ENCODE data around the gene YTHDF1.
"Not testable (repeated sequence)": the region's sequence is repeated elsewhere in the genome, so short reads cannot be mapped to it uniquely, and the experiment has no call there.

The YTHDF1 gene

GRCh38 chr20:63223826-63224207 is 7.9 kb upstream of the YTHDF1 start:
- no peak for DNase-seq (ENCODE audit: low read depth in 2 of 2)
- H3K4me3 ChIP-seq (replicated peaks in 1 of 2; ENCODE audit: low read depth in 2 of 2, low read length in 2 of 2) = no peak overlapping the region
- TF ChIP-seq CTCF (IDR thresholded peaks at IDR 0.05; ENCODE audit: low read depth, low read length) = no peak

- peak; percentile 74 for TF ChIP-seq CTCF (IDR thresholded peaks at IDR 0.05; ENCODE audit: low read depth, low read length)
- H3K4me3 ChIP-seq (replicated peaks in 1 of 2; ENCODE audit: low read depth in 2 of 2, low read length in 2 of 2) = no peak overlapping the region
- peak; percentile 45 to 48 for DNase-seq (ENCODE audit: low read depth in 2 of 2)
Observed at GRCh38 chr20:63223121-63223825, 7.3 kb upstream of the YTHDF1 start.

GRCh38 chr20:63222541-63222940 is 6.6 kb upstream of the YTHDF1 start:
- no peak for TF ChIP-seq CTCF (IDR thresholded peaks at IDR 0.05; ENCODE audit: low read depth, low read length)

GRCh38 chr20:63221400-63222053 is 5.6 kb upstream of the YTHDF1 start:
- DNase-seq (ENCODE audit: low read depth in 2 of 2); H3K4me3 ChIP-seq (replicated peaks in 1 of 2; ENCODE audit: low read depth in 2 of 2, low read length in 2 of 2): not testable (repeated sequence)

More at GRCh38 chr20:63222541-63222940, 6.6 kb upstream of the YTHDF1 start:
- no peak overlapping the region for H3K4me3 ChIP-seq (replicated peaks in 1 of 2; ENCODE audit: low read depth in 2 of 2, low read length in 2 of 2)
- DNase-seq (ENCODE audit: low read depth in 2 of 2) = no peak

GRCh38 chr20:63220696-63221399 is 4.9 kb upstream of the YTHDF1 start:
- H3K4me3 ChIP-seq (replicated peaks in 1 of 2; ENCODE audit: low read depth in 2 of 2, low read length in 2 of 2) = no peak overlapping the region
- TF ChIP-seq CTCF (IDR thresholded peaks at IDR 0.05; ENCODE audit: low read depth, low read length) = no peak
- DNase-seq (ENCODE audit: low read depth in 2 of 2) = no peak

- no peak overlapping the region for H3K4me3 ChIP-seq (replicated peaks in 1 of 2; ENCODE audit: low read depth in 2 of 2, low read length in 2 of 2)
- no peak for TF ChIP-seq CTCF (IDR thresholded peaks at IDR 0.05; ENCODE audit: low read depth, low read length)
- DNase-seq (ENCODE audit: low read depth in 2 of 2) = no peak
Observed at GRCh38 chr20:63219866-63220521, 4.1 kb upstream of the YTHDF1 start.

- no peak overlapping the region for H3K4me3 ChIP-seq (replicated peaks in 1 of 2; ENCODE audit: low read depth in 2 of 2, low read length in 2 of 2)
- no peak for TF ChIP-seq CTCF (IDR thresholded peaks at IDR 0.05; ENCODE audit: low read depth, low read length)
- no peak for DNase-seq (ENCODE audit: low read depth in 2 of 2)
Observed at GRCh38 chr20:63219447-63219821, 3.5 kb upstream of the YTHDF1 start.
